T-helper 1 cell treated with Interleukin-12 subunit alpha and Interleukin-12 subunit beta and Interleukin-4 antibody, amounts not matched to agents 30 ng/mL and 1 ng/mL, for 36 hours (primary cell): ENCODE results near the gene FOXRED2. TPM values are rescaled to one million over a fixed set of nuclear protein-coding genes. Genes with fewer than 3 reads are reported as not detected.

Experiments
- intact Hi-C: fragments of 100-400 bp; cut with micrococcal nuclease; formaldehyde crosslinking; loops from one replicate; pipeline ENCODE4 v1.15.1; 2024
- total RNA-seq: library from RNA; stranded (reverse); gene quantifications from 2 replicates; pipeline ENCODE4 v1.2.3, GENCODE V29; 2022

FOXRED2 gene
- total RNA-seq, 1 donor from 2014 or later: 11.7 TPM

DNA sequence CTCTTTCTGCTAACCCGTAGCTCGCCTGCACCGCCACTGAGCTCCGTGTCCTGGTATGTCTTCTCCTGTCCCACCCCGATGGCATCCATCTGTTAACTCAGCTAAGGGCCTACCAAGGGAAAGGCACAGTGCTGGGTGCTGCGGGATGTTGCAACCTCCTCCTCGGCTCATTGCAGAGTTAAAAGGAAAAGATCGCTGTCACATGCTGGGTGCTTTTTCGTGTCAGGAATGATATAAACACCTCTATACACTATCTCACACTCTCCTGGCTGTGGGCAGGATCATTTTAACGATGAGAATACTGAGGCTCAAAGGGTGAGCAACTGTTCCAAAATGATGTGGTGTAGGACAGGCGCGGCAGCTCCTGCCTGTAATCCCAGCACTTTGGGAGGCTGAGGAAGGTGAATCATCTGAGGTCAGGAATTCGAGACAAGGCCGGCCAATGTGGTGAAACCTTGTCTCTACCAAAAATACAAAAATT lies 35.5 kb downstream of the FOXRED2 start:
- intact Hi-C loops: no loop called here

DNA sequence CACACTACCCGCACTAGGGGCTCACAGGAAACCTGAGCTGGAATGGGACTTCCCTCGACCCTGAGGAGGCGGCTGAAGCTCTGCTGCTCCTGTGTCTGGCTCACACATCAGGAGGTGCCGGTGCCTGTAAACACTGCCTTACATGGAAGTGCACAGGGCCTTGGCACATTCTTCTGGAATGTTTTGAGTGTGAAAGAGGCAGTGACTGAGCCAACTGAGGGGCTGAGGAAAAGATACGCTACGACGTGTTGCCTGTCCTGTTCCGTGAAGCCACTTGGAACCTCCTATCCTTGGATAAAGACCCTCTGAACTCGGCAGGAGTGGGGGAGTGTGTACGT lies 35.9 kb downstream of the FOXRED2 start:
- intact Hi-C loops: loop anchor here (1.0 kb wide), 4 partner anchors 16 to 170 kb away; no protein-coding TSS in a partner anchor

DNA sequence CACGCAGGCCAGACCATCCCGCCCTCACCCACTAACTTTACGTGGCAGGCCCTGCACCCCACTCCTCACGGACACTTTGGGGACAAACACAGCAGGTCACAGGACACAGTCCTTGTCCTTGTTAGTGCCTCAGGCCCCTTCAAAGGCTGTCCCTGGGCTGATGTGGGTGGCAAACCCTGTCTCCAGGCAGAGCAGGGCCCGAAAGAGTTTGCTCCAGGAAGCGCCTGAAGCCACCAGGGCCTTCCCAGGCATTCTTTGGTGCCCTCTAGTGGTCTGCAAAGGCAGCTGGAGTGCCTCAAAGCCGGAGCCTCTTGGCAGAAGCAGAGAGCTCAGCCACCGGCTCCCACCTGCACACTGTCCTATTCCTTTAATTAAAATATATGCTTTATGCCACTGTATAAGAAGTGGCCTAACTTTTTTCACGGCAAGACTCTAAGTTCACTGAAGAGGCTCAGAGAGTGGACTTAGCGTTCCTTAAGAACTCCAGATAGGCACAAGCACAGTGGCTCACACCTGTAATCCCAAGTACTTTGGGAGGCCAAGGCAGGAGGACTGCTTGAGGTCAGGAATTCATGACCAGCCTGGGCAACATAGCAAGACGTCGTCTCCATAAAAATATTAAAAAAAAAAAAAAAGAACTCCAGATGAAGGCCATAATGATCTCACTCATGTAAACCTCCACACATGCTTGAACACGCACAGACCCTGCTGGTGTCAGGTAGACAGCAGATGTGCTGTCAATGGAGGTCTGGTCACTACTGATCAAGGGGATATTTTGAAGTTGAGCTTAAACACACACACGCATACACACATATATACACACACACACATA lies 36.5 kb downstream of the FOXRED2 start:
- intact Hi-C loops: loop anchor here (1.0 kb wide), 4 partner anchors 15 to 169 kb away; no protein-coding TSS in a partner anchor

DNA sequence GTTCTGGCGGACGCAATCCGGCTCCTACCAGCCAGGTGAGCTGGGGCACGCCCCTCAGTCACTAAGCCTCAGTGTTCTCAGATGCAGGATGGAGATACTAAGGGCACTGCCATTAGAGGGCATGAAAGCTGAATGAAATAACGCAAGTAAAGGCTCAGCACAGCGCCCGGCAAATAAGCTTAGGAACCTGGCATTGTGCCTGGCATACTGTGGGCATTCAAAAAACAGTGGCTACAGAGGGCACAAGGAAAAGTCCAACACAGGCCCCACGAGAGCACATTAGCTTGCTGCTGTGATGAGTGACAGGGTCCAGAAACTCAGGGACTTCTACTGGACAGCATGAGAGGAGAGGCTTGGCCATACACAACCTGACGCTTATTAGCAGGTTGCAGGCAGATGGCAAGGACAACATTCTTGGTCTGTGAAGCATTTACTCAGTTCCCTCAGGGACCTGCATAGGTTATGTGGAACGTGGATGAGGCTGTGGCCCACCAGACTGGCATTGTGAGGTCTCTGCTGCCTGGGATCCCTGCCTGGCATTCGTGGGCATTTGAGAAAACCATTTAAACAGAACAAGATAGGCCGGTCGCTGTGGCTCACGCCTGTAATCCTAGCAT lies 37.6 kb downstream of the FOXRED2 start:
- intact Hi-C loops: no loop called here

DNA sequence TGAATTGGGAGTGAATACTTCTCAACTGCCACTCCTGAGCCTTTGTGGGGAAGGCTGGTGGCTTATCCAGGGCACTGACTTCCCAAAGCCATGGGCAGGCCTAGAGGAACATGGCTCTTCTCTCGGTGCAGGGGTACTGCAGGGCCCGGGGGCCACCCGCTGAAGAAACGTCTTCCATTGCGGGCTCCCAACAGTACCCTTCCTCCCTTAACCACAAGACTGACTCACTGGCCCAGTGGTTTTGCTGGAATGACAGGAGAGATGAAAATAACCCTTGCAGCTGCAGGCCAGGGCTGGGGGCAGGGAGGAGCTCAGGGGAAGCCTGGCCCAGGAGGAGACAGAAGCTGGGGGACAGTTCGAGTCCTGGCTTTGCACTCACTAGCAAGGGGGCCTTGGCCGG lies 38.9 kb downstream of the FOXRED2 start:
- intact Hi-C loops: no loop called here

DNA sequence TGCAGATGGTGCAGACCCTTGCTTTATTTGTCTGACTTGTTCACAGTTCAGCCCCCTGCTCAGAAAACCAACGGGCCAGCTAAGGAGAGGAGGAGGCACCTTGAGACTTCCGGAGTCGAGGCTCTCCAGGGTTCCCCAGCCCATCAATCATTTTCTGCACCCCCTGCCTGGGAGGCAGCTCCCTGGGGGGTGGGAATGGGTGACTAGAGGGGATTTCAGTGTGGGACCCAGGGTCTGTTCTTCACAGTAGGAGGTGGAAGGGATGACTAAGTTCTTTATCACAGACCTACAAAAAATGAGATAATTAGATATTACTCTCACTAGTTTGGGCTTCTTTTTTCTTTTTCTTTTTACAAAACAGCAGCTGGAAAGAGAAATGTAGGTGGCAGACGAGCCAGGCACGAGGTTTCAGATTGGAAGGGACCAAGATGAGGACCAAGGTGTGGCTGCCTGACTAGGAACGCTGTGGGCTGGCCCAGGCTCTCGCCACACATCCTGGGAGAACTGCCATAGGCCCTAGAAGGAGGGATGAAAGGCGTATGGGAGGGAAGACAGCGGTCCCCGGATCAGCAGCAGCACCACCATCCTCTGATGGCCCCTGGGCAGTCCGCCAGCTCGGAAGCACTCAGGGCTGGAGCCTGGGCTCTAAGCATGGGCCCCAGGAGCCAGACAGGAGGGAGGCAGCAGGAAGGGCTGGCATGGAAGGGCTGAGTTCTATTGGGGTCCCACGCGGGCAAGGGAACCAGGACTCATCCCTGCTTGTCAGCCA lies 39.6 kb downstream of the FOXRED2 start:
- intact Hi-C loops: no loop called here

DNA sequence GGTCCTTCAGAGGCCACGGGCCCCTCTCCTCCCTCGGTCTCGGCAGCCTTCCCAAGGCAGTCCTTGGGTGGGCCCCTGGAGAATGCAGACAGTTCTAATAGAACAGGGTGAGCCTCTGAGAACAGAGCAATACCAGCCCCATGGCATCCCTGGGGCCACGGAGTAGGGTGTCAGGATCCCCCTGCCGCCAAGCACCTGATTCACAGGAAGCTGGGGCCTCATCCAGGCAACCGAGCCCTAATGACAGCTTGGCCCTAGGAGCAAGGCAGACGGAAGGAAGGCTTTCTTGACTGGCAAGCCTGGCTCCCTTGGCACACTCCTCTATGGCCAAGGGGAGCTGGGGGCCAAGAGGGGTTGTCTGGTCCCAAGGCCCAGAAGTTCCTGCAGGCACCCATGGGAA lies 40.6 kb downstream of the FOXRED2 start:
- intact Hi-C loops: no loop called here

DNA sequence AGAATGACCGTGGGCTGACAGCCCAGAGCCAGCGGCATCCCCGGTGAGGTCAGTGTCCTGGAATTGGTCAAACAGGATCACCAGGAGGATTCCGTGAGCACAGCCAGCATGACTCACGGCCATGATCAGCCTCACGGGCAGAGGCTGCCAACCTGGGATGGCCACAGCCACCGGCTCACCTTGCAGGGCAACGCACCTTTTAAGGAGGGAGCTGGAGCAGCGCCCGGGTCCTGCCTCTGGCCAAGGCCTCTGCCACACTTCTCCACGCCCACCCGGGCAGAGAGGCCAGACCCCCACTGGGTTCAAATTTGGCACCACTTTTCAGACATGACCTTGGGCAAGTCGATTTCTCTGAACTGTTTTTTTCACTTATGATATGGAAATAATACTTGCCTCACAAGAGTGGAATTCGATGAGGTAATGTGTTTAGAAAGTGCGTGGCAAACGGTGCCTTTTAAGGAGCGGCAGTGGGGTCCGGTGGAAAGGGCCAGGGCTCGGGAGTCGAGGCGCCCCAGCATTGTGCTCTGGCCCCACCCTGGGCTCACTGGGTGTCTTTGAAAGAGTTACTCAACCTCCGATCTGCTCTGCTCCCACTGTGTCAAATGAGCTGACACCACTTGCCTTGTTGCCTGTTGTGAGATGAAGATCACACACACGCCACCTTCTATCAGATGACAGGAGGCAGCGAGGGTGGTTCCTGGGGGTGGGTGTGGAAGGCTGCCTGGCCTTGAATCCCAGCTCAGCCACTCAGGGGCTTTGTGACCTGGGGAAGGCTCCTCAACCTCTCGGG lies 41.4 kb downstream of the FOXRED2 start:
- intact Hi-C loops: no loop called here

DNA sequence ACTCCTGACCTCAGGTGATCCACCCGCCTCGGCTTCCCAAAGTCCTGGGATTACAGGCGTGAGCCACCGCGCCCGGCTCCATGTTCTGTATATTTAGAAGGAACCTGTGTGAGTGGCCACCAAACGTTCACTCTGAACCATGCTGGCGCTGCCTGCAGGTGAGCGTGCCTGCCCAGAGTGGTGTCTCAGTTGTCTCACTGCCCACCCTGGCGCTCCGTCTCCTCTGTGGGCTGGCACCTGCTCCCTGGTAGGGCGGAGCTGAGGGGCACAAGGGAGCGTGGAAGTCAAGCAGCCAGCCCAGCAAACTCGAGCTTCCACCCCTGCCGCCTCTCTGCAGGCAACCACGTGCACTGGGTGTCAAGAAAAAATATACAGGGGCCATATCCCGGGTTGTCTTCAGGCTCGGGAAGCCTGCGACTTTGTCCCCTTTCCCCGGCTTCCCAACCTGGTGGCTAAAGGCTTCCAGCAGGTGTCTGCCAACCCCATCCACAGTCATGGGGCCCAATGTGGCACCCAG lies 42.1 kb downstream of the FOXRED2 start:
- intact Hi-C loops: no loop called here

DNA sequence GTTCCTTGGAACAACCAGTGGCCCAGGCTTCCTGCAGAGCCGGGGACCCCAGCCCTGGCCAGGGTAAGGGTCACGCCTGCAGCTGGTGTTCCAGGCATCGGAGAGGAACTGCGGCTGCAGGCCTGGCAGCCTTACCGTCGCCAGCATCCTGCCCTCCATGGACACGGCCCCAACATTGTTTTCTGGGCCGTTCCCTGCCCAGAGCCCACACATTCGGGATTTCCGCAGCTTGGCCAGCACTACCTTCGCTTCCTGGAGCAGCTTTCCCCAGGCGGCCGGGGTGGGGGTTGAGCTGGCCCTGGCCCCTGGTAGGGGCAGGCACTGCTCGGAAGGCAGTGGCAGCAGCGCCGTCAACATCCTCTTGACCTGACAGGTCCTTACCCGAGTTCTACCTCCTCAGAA lies 43.1 kb downstream of the FOXRED2 start:
- intact Hi-C loops: no loop called here

DNA sequence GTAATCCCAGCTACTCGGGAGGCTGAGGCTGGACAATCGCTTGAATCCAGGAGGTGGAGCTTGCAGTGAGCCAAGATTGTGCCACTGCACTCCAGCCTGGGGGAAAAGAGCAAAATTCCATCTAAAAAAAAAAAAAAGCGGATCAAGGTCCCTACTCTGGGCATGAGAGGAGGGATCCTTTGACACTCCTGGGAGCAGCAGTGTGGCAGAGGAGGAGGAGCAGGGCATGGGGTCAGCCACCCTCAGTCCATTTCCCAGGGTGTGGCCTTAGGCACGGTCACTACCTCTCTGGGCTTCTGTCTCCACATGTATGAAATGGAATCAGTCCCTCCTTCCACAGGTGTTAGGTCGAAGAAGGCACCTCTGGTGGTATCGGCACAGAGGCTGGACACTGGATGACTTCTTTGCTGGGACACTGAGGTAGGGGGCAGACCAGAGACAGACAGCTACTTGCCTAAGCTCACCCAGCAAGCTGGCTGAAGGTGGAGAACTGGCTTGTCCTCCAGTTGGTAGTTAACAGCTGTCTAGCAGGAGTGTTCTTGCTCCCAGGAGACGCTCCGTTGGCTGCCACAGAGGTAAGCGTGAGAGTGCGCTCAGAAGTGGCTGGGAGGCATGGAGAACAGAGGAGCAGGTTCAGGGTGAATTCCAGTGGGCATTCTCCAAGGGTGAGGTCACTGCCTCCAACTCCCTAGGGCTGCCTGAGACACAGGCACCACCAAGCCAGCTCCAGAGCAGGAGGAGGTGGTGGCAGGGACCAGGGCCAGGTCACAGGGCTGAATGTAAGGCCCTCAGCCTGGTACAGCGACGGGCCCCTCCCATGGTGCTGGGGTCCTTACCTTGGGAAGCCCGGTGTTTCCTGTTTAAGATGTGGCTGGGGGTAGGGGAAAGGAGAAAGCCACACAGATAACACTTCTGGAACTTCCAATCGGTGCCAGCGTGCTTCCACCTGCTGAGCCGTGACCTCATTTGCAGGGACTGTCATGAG lies 44.9 kb downstream of the FOXRED2 start:
- intact Hi-C loops: no loop called here

DNA sequence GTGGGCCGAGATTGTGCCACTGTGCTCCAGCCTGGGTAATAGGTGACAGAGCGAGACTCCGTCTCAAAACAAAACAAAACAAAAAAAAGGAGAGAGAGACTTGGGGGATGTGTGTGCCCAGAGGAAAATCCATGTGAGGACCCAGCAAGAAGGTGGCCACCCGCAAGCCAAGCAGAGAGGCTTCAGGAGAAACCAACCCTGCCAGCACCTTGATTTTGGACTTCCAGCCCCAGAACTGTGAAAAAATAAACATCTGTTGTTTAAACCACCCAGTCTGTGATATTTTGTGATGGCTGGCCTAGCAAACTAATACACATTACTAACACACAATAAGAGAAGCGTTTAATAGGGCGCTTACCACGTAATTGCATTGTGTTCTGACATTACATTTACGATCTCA lies 46.6 kb downstream of the FOXRED2 start:
- intact Hi-C loops: no loop called here

DNA sequence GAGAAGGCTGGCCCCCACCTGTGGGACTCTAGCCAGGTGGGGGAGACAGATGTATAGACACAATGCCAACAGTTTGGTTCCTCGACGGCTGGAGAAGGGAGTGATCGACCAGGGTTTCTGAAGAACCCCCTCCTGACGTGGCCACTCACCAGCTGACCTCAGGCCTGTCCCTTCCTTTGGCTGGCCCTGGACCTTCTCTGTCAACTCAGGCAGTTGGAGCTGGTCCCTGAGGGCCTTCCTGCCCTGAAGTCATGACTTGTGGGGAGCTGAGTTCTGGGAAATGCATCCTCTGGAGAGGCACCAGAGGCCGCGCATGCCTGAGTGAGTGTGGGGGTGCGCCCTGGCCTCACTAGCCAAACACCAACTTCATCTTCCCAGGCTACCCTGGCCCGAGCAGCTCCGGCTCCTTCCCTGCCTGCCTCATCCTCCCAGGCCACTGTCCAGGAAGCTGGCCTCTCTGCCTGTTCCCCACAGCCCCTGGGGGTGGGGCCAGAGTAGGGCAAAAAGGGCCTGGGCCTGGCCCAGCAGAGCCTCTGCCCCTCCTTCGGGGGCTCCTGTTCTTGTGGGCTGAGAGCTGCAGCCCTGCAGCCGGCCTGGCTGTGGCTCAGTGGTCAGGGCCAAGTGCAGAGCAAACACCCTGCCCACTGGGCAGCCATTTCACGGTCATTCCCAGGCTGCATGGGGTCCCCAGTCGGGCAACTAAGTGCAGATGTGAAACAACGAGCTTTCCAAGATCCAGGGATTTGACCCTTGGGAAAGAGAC lies 49.0 kb downstream of the FOXRED2 start:
- intact Hi-C loops: loop anchor here (5.0 kb wide), 1 partner anchor 156 kb away; no protein-coding TSS in a partner anchor

DNA sequence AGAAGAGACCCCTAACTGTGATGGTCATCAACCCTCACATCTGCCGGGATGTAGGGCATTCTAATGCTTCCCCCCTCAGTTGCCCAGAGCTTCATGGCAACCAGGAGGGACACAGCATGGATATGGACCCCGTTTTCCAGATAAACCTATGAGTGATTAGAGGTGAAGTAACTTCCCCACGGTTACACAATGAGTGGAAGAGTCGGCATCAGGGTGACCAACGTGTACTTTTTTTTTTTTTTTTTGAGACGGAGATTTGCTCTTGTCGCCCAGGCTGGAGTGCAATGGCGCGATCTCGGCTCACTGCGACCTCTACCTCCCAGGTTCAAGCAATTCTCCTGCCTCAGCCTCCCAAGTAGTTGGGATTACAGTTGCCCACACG lies 50.4 kb downstream of the FOXRED2 start:
- intact Hi-C loops: loop anchor here (5.0 kb wide), 1 partner anchor 154 kb away; no protein-coding TSS in a partner anchor

DNA sequence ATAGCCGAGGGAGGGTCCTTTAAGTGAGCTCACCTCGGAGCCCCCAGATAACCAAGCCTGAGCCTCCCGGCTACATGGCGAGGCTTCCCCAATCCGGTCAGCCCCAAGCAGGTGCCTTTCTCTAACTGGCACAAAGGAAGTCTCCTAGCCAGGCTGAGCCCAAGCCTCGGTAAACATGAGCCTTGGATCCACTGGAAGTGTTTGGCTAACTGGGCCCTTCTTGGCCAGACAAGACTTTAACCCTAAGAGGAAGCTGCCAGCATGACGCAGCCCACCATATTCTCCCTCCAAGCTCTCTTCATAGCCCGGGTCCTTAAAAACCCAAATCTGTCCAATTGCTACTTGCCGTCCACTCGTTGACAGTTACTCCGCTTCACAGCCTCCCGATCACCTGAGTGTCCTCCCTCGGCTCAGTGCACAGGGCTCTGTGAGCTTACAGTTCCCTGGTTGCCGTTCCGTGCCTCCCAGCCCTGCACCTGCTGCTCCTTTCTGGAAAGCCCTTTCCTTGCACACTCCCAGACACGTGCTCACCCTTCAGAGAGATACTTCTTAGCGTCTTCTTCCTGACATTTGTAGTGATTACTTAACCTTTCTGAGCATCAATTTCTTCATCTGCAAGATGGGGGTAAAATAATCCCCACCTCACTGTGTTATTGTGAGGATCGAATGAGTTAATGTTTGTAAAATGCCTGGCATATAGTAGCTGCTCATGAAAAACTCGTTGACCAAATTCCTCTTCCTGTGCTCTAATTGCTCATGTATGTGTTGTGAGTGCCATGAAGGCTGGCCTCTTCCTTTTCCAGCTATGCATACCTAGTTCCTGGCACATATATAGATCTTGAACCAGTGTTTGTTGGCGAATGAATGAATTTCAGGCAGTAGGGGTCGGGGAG lies 51.0 kb downstream of the FOXRED2 start:
- intact Hi-C loops: loop anchor here (1.0 to 5.0 kb wide), 7 partner anchors 14 to 154 kb away; partner anchors contain the start of gene EIF3D

DNA sequence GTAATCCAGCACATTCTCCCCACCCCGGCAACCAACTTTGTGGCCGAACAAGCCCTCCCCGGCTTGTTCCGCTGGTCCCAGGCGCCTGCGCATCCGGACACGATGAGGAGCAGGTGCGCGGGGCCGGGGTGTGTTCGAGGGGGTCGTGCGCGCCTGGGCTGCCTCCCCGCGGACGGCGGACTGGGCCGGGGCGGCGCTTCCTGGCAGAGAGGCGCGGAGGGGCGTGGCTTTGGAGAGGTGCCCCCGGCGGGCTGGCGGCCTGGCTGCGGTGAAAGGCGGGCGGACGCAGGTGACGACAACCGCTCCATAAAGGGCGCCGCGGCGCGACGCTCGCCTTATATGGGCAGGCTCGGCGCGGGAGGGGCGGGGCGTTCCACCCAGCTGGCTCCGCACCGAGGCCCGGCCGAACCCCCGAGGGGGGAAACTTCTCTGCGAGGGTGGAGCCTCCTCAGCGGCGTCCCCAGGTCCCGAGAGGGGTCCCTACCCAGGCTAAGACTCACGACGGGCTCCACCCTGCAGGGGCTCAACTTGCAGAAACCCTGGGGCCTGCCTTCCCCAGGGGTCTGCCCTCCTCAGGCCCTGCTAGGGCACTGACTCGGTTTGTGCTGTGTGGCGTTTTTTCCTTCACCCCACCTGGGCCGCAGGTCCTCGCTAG lies 51.8 kb downstream of the FOXRED2 start:
- intact Hi-C loops: loop anchor here (1.0 to 5.0 kb wide), 7 partner anchors 15 to 153 kb away; partner anchors contain the start of gene EIF3D

DNA sequence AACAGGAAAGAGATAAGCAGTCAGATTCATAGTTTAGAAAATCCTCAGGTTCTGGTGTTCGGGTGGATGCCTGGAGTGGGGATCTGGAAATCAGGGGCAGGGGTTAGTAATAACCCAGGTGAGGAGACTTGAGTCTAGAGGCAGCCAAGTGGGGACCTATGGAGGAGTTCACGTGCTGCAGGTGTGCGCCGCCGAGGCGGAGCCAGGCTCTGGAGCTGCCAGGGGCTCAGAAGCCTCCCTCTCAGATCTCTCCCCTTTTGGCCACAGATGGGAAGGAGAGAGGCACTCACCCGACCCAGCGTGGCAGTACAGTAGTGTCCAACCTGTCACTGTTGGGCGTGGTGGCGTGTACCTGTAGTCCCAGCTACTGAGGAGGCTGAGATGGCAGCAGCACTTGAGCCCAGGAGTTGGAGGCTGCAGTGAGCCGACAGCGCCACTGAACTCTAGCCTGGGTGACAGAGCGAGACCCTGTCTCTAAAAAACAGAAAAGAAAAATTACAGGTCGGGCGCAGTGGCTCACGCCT lies 52.9 kb downstream of the FOXRED2 start:
- intact Hi-C loops: no loop called here
